PC-3 (cell line): ENCODE results near the gene GBP3.

Experiments used
- CTCF ChIP-seq: fragments of 300-600 bp; sonication (generic); conservative IDR thresholded peaks from 2 replicates; pipeline ENCODE4 v1.5.1; 2017; ENCODE audit warnings: antibody characterized with exemption, low read depth, mild to moderate bottlenecking, low read length
- EZH2 ChIP-seq: fragments of 300-600 bp; sonication (generic); IDR thresholded peaks from one replicate; pipeline ENCODE4 v1.6.1; 2017; ENCODE audit warnings: antibody characterized with exemption, mild to moderate bottlenecking, low read length; ENCODE audit not compliant: unreplicated experiment
- EZH2phosphoT487 ChIP-seq: fragments of 300-600 bp; sonication (generic); IDR thresholded peaks from 2 replicates; pipeline ENCODE4 v1.6.1; 2018; ENCODE audit warnings: mild to moderate bottlenecking, antibody characterized with exemption, low read length, borderline replicate concordance

DNA sequence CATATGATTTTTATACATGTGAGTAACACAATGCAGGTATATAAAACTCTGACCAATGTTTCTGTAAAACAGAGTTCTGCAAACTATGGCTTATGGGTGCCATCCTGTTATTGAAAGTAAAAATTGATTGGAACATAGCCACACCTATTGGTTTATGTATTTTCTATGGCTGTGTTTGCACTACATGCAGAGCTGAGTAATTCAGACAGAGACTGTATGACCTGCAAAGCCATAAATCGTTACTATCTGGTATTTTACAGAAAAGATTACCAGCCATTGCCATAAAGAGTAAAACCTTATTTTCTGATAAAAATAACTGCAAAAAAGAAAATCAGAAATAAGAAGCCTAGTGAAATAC lies 29.3 kb upstream of the GBP3 start:
- TF ChIP-seq CTCF = no peak
- TF ChIP-seq EZH2 = no peak
- TF ChIP-seq EZH2phosphoT487 = no peak
